H1 (cell line): ENCODE data around the gene OLAH. TPM values are rescaled to one million over a fixed set of nuclear protein-coding genes. Genes with fewer than 3 reads are reported as not detected.

Experiments
- CTCF ChIA-PET: fragments of 300-600 bp; sonication (Branson Sonifier 250); formaldehyde crosslinking; loops from one replicate; lab custom pipeline; 2021; ENCODE audit not compliant: partially characterized antibody; lab: Charles Lee
- POLR2A ChIA-PET: fragments of 300-600 bp; sonication (Branson Sonifier 250); formaldehyde crosslinking; loops from one replicate; lab custom pipeline; 2021; ENCODE audit warnings: inconsistent platforms; ENCODE audit not compliant: partially characterized antibody; lab: Charles Lee
- DNase-seq, 2 experiments: peaks; one replicate each; pipeline versions ENCODE4 v3.0.0 to v3.0.0-alpha.2; 2010 to 2022; ENCODE audit warnings: low spot score in 2 of 2, low read depth in 1 of 2, mixed read lengths in 1 of 2
- FAIRE-seq: peaks from 2 replicates; lab custom pipeline; 2011; peaks lifted over from hg19 to GRCh38; lab: Jason Lieb, UNC
- H2AFZ ChIP-seq: 2 replicates; pipeline ENCODE4 v1.8.1; 2012; ENCODE audit warnings: low read length, inconsistent platforms
- H2AK5ac ChIP-seq: 2 replicates; pipeline ENCODE4 v1.6.1; 2013; ENCODE audit warnings: low read depth, low read length
- H2BK120ac ChIP-seq: replicated peaks from 2 replicates; pipeline ENCODE3; 2013; ENCODE audit warnings: low read depth, low read length, inconsistent platforms
- H2BK12ac ChIP-seq: 2 replicates; pipeline ENCODE4 v1.6.1; 2013; ENCODE audit warnings: low read depth, low read length
- H2BK15ac ChIP-seq: 2 replicates; pipeline ENCODE4 v1.6.1; 2013; ENCODE audit warnings: low read length
- H2BK20ac ChIP-seq: 2 replicates; pipeline ENCODE4 v1.6.1; 2013; ENCODE audit warnings: low read length
- H2BK5ac ChIP-seq: 2 replicates; pipeline ENCODE4 v1.6.1; 2013; ENCODE audit warnings: low read depth, low read length
- H3K14ac ChIP-seq: 2 replicates; pipeline ENCODE4 v1.6.1; 2013; ENCODE audit warnings: inconsistent platforms; ENCODE audit not compliant: insufficient read length
- H3K18ac ChIP-seq: 2 replicates; pipeline ENCODE4 v1.6.1; 2013; ENCODE audit warnings: low read length; ENCODE audit errors: extremely low read depth
- H3K23ac ChIP-seq: 2 replicates; pipeline ENCODE4 v1.6.1; 2013; ENCODE audit warnings: inconsistent platforms; ENCODE audit not compliant: insufficient read length
- H3K23me2 ChIP-seq: 2 replicates; pipeline ENCODE4 v1.6.1; 2013; ENCODE audit warnings: low read depth, low read length
- H3K27ac ChIP-seq: 2 replicates; pipeline ENCODE4 v1.6.1; 2011; ENCODE audit warnings: low read depth, low read length, inconsistent platforms
- H3K27me3 ChIP-seq, 4 experiments: replicated peaks in 1 of 4; 1 replicate in 1 of 4; 2 replicates in 3 of 4; pipeline versions ENCODE4 v1.6.1 to v1.8.1; 2011 to 2013; ENCODE audit warnings: low read length in 3 of 4, mild to moderate bottlenecking in 3 of 4, inconsistent platforms in 2 of 4, mixed read lengths in 2 of 4, moderate library complexity in 1 of 4; ENCODE audit not compliant: control insufficient read depth in 3 of 4, insufficient read depth in 3 of 4; ENCODE audit errors: extremely low read depth in 1 of 4
- H3K36me3 ChIP-seq, 4 experiments: 2 replicates each; pipeline versions ENCODE4 v1.6.1 to v1.8.1; 2011 to 2013; ENCODE audit warnings: mild to moderate bottlenecking in 4 of 4, low read length in 3 of 4, moderate library complexity in 2 of 4, control low read depth in 1 of 4, inconsistent platforms in 1 of 4; ENCODE audit not compliant: insufficient read depth in 4 of 4, control insufficient read depth in 2 of 4
- H3K4ac ChIP-seq: replicated peaks from 2 replicates; pipeline ENCODE3; 2013; ENCODE audit warnings: low read length, low read depth, mixed read lengths, inconsistent platforms; ENCODE audit not compliant: insufficient read length
- H3K4me1 ChIP-seq, 4 experiments: replicated peaks in 1 of 4; 1 replicate in 1 of 4; 2 replicates in 3 of 4; pipeline versions ENCODE4 v1.6.1 to v1.8.1; 2011 to 2013; ENCODE audit warnings: low read length in 3 of 4, inconsistent platforms in 2 of 4, mixed read lengths in 1 of 4; ENCODE audit not compliant: insufficient read depth in 4 of 4, control insufficient read depth in 3 of 4
- H3K4me2 ChIP-seq, 2 experiments: 2 replicates each; pipeline versions ENCODE4 v1.6.1 to v1.8.1; 2011 to 2013; ENCODE audit warnings: low read depth in 2 of 2, low read length in 2 of 2, control low read depth in 1 of 2, inconsistent platforms in 1 of 2, mild to moderate bottlenecking in 1 of 2; ENCODE audit not compliant: insufficient read depth in 1 of 2
- H3K4me3 ChIP-seq, 4 experiments: fragments of 200-600, 300-600 bp in 1 of 4; sonication (generic), shearing (Covaris generic), sonication (Bioruptor Twin) in 1 of 4; 2 replicates each; pipeline versions ENCODE4 v1.5.1 to v1.8.1; 2011 to 2016; ENCODE audit warnings: low read length in 4 of 4, low read depth in 3 of 4, control low read depth in 2 of 4, inconsistent platforms in 2 of 4, mild to moderate bottlenecking in 2 of 4, mixed read lengths in 1 of 4, moderate library complexity in 1 of 4; ENCODE audit not compliant: insufficient read depth in 2 of 4; ENCODE audit errors: extremely low read depth in 1 of 4
- H3K56ac ChIP-seq: replicated peaks from 2 replicates; pipeline ENCODE3; 2013; ENCODE audit warnings: low read depth, mild to moderate bottlenecking, mixed read lengths, low read length, inconsistent platforms; ENCODE audit not compliant: insufficient read length
- H3K79me1 ChIP-seq: 2 replicates; pipeline ENCODE4 v1.6.1; 2013; ENCODE audit warnings: low read depth, low read length, control low read depth
- H3K79me2 ChIP-seq, 2 experiments: 2 replicates each; pipeline versions ENCODE4 v1.6.1 to v1.8.1; 2012 to 2013; ENCODE audit warnings: low read length in 2 of 2, mild to moderate bottlenecking in 2 of 2, inconsistent platforms in 1 of 2; ENCODE audit not compliant: insufficient read depth in 2 of 2, control insufficient read depth in 1 of 2
- H3K9ac ChIP-seq, 4 experiments: replicated peaks in 1 of 4; 1 replicate in 1 of 4; 2 replicates in 3 of 4; pipeline versions ENCODE4 v1.6.1 to v1.8.1; 2011 to 2013; ENCODE audit warnings: low read depth in 3 of 4, low read length in 3 of 4, control low read depth in 2 of 4, mild to moderate bottlenecking in 2 of 4, moderate library complexity in 2 of 4, inconsistent platforms in 1 of 4; ENCODE audit errors: extremely low read depth in 1 of 4
- H3K9me3 ChIP-seq, 2 experiments: 2 replicates each; pipeline versions ENCODE4 v1.6.1 to v1.8.1; 2012 to 2013; ENCODE audit warnings: mild to moderate bottlenecking in 2 of 2, moderate library complexity in 2 of 2, control low read depth in 1 of 2, inconsistent platforms in 1 of 2, low read depth in 1 of 2, low read length in 1 of 2, mixed read lengths in 1 of 2; ENCODE audit not compliant: insufficient read depth in 2 of 2
- H4K20me1 ChIP-seq, 2 experiments: replicated peaks in 1 of 2; 2 replicates each; pipeline versions ENCODE3 to v1.8.1; 2011 to 2013; ENCODE audit warnings: inconsistent platforms in 2 of 2, low read length in 2 of 2, mild to moderate bottlenecking in 1 of 2; ENCODE audit not compliant: insufficient read depth in 2 of 2, control insufficient read depth in 1 of 2
- H4K5ac ChIP-seq: 2 replicates; pipeline ENCODE4 v1.6.1; 2013; ENCODE audit warnings: low read length, low read depth, mixed read lengths, inconsistent platforms; ENCODE audit not compliant: insufficient read length
- H4K8ac ChIP-seq: 2 replicates; pipeline ENCODE4 v1.8.0; 2013; ENCODE audit warnings: mild to moderate bottlenecking, moderate library complexity, low read length, inconsistent platforms; ENCODE audit not compliant: insufficient read depth; ENCODE audit errors: extremely low read depth
- H4K91ac ChIP-seq: replicated peaks from 2 replicates; pipeline ENCODE3; 2013; ENCODE audit warnings: low read length, mixed read lengths, inconsistent platforms; ENCODE audit not compliant: insufficient read length
- MAX ChIP-seq: IDR thresholded peaks from 2 replicates; pipeline ENCODE4 v1.6.1; 2012; ENCODE audit warnings: inconsistent platforms
- WGBS, 2 experiments: shearing (Covaris generic) in 1 of 2; methylation state at CpG; one replicate each; pipeline versions ENCODE4 v1.1.6 to v1.1.7; 2013 to 2015; ENCODE audit warnings: low lambda C conversion rate in 2 of 2, mixed read lengths in 2 of 2, inconsistent platforms in 1 of 2, low coverage in 1 of 2, missing lambda C conversion rate in 1 of 2; ENCODE audit not compliant: insufficient replicate concordance in 2 of 2, insufficient coverage in 1 of 2, insufficient read length in 1 of 2; ENCODE audit errors: extremely low coverage in 1 of 2, missing lambda C conversion rate in 1 of 2; 5-methylcytosine and 5-hydroxymethylcytosine counted together
- polyA plus RNA-seq, 7 experiments: library from polyadenylated mRNA; depleted of rRNA in 3 of 7; stranded (reverse) in 5 of 7; unstranded in 2 of 7; fragments of >200 nt in 5 of 7; fragments of 200-250 nt in 2 of 7; gene quantifications; 1 replicate in 5 of 7; 2 replicates in 1 of 7; 4 replicates in 1 of 7; pipeline versions ENCODE4 v1.2.1 to v1.2.3, GENCODE V29; 2011 to 2013; ENCODE audit warnings: missing spikeins in 2 of 7, mixed read lengths in 2 of 7
- total RNA-seq: library from RNA; stranded (reverse); fragmentation: NEBNext Ultra II Directional; extraction: Animal tissue kit (Norgen Biotek cat#: 25700); gene quantifications from 2 replicates; pipeline ENCODE4 v1.2.1, GENCODE V29; 2021

OLAH gene
- total and polyA plus RNA-seq, 2 of the 8 experiments (the other 6 are each of a cell fraction or from before 2014, with no cell fraction given), result not detected

DNA sequence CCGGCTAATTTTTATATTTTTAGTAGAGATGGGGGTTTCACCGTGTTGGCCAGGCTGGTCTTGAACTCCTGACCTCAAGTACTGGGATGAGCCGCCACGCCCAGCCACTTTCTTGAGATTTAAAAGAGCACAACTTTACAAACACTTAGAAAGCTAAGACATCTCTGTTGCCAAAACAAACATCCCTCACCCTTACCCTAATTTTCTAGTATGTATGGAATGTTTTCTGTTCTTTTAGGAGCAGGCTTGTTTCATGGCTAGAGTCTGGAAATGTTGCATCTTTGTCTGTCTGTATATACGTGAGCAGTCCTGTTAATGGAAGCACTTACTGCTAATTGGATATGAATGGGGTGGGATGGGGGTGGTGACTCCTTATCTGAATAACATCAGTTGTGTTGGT is 2.9 kb downstream of the OLAH start:
- H3K18ac ChIP-seq, result no peak overlapping the region
- H3K4me3 ChIP-seq, result no peak overlapping the region
- no peaks in the 10 kb centered on the region for H3K23me2 ChIP-seq
- CTCF ChIA-PET, result interaction anchor here (0.6 to 1.6 kb wide), 2 partner anchors 40 to 338 kb away, joined by 3 to 6 read pairs; no protein-coding TSS in a partner anchor
- no peak overlapping the region for H3K4me2 ChIP-seq
- H2BK15ac ChIP-seq, result no peak overlapping the region
- TF ChIP-seq MAX, result no peak
- TF ChIP-seq, all 59 proteins: peak for 0
- POLR2A ChIA-PET, result no interaction called here
- Histone ChIP-seq H2BK5ac (no peak overlapping the region), H3K23ac (no peak overlapping the region), H3K56ac (no peak overlapping the region), H3K4ac (no peak overlapping the region), H2BK20ac (no peak overlapping the region), H4K20me1 (no peaks in the 10 kb centered on the region), H3K27ac (no peak overlapping the region), H3K9ac (no peak overlapping the region), H3K79me1 (no peaks in the 10 kb centered on the region), H2BK12ac (no peak overlapping the region), H3K9me3 (no peaks in the 10 kb centered on the region), H2AFZ (no peak overlapping the region), H3K36me3 (no peaks in the 10 kb centered on the region), H3K27me3 (no peaks in the 10 kb centered on the region), H2AK5ac (no peak overlapping the region), H4K8ac (no peak overlapping the region; the same call in 1 of the 2 replicates), H3K4me1 (peaks cover 0 to 3% (median 0%) of the 10 kb centered on the region in 4 experiments; a peak in 1 of 7 replicates), H4K5ac (no peak overlapping the region), H3K14ac (no peak overlapping the region), H4K91ac (no peak overlapping the region), H3K79me2 (no peaks in the 10 kb centered on the region), H2BK120ac (no peak overlapping the region)
- FAIRE-seq (no peak), DNase-seq (no peak)
- 92% methylated on average over 5 of the region's 5 CpGs; no CpG with 5 or more reads in 1 of the 2 experiments for WGBS, 2 experiments
